Activated gamma-delta T cell (primary cell): ENCODE results near the gene USP24.
"Not testable (repeated sequence)": the region's sequence is repeated elsewhere in the genome, so short reads cannot be mapped to it uniquely, and the experiment has no call there.

Experiments used
- DNase-seq: peaks from one replicate; lab custom pipeline; 2025; lab: John Stamatoyannopoulos, UW

Gene USP24

GRCh38 chr1:55127827-55128343 lies 87.3 kb downstream of the USP24 start:
- no peak for DNase-seq

- DNase-seq: no peak
Measured at GRCh38 chr1:55124470-55124869, 90.7 kb downstream of the USP24 start.

GRCh38 chr1:55120538-55120937 lies 94.6 kb downstream of the USP24 start:
- no peak for DNase-seq

GRCh38 chr1:55118651-55119329 lies 96.4 kb downstream of the USP24 start:
- DNase-seq: no peak

- no peak for DNase-seq
Measured at GRCh38 chr1:55117941-55118340, 97.2 kb downstream of the USP24 start.

GRCh38 chr1:55109005-55109404 lies 106.2 kb downstream of the USP24 start:
- DNase-seq: not testable (repeated sequence)

- DNase-seq: no peak
Measured at GRCh38 chr1:55107101-55107500, 108.1 kb downstream of the USP24 start.

- DNase-seq: no peak
Measured at GRCh38 chr1:55103891-55104290, 111.3 kb downstream of the USP24 start.

- DNase-seq: no peak
Measured at GRCh38 chr1:55095095-55095494, 120.1 kb downstream of the USP24 start.

- DNase-seq: no peak
Measured at GRCh38 chr1:55092475-55092874, 122.7 kb downstream of the USP24 start.

- no peak for DNase-seq
Measured at GRCh38 chr1:55089683-55090082, 125.5 kb downstream of the USP24 start.

- no peak for DNase-seq
Measured at GRCh38 chr1:55088413-55088812, 126.8 kb downstream of the USP24 start.

GRCh38 chr1:55087439-55087838 lies 127.7 kb downstream of the USP24 start:
- no peak for DNase-seq

GRCh38 chr1:55084257-55084656 lies 130.9 kb downstream of the USP24 start:
- no peak for DNase-seq

- no peak for DNase-seq
Measured at GRCh38 chr1:55081905-55082296, 133.3 kb downstream of the USP24 start.

GRCh38 chr1:55081188-55081904 lies 133.8 kb downstream of the USP24 start:
- DNase-seq: no peak

GRCh38 chr1:55079651-55080050 lies 135.5 kb downstream of the USP24 start:
- DNase-seq: no peak

- DNase-seq: no peak
Measured at GRCh38 chr1:55078470-55078869, 136.7 kb downstream of the USP24 start.

GRCh38 chr1:55076356-55076755 lies 138.8 kb downstream of the USP24 start:
- DNase-seq: no peak

- no peak for DNase-seq
Measured at GRCh38 chr1:55074455-55074854, 140.7 kb downstream of the USP24 start.

GRCh38 chr1:55073187-55073916 lies 141.8 kb downstream of the USP24 start:
- DNase-seq: no peak

- DNase-seq: no peak
Measured at GRCh38 chr1:55071477-55071876, 143.7 kb downstream of the USP24 start.
